ENCODE measurements around the gene TDP1. TPM values are rescaled to one million over a fixed set of nuclear protein-coding genes. Genes with fewer than 3 reads are reported as not detected.

The TDP1 gene
- total and polyA plus RNA-seq, 5 donors = 1.3 to 5.4 (median 3.8) TPM

DNA sequence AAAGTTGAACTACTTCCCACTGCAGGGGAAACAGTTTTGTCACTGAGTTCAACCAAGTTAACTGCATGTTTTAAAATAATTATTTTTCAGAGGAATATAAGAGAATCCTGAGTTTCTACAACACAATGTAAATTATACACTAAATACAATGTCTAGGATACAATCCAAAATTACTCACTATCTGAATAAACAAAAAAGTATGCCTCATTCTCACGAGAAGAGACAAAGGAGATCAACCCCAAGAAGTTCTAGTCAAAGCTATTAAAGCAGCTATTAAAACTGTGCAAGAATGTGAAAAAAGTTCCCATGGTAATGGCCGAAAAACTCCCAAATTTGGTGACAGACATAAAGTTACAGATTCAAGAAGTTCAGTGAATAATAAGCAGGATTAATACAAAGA lies 97.3 kb downstream of the TDP1 start:
- no peaks in the 10 kb centered on the region for H3K4me1 ChIP-seq (ENCODE audit: control insufficient read depth, insufficient read depth, low read length)
- no peaks in the 10 kb centered on the region for H3K9me3 ChIP-seq (ENCODE audit: control insufficient read depth, low read length)
- WGBS = 64% methylated on average over 2 of the region's 2 CpGs
- DNase-seq = no peak
- H3K27me3 ChIP-seq (ENCODE audit: control insufficient read depth, insufficient read depth) = no peaks in the 10 kb centered on the region
- intact Hi-C loops (cut with DNase I) = no loop called here
- H3K27ac ChIP-seq (ENCODE audit: low read length) = no peak overlapping the region
- no peak for ATAC-seq
- H3K4me3 ChIP-seq (ENCODE audit: low read length) = no peak overlapping the region

DNA sequence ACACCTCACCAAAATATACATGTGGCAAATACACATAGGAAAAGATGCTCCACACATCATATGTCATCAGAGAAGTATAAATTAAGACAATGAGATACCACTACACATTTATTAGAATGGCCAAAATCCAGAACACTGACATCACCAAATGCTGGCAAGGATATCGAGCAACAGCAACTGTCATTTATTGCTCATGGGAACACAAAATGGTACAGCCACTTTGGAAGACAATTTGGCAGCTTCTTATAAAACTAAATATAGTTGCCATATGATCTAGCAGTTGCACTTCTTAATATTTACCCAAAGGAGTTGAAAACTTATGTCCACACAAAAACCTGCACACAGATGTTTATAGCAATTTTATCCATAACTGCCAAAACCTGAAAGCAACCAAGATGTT lies 99.1 kb downstream of the TDP1 start:
- H3K4me1 ChIP-seq (ENCODE audit: control insufficient read depth, insufficient read depth, low read length) = no peaks in the 10 kb centered on the region
- WGBS = 39% methylated on average over 1 of the region's 1 CpG
- no peaks in the 10 kb centered on the region for H3K9me3 ChIP-seq (ENCODE audit: control insufficient read depth, low read length)
- no peak for DNase-seq
- no peaks in the 10 kb centered on the region for H3K27me3 ChIP-seq (ENCODE audit: control insufficient read depth, insufficient read depth)
- intact Hi-C loops (cut with DNase I) = no loop called here
- no peak for ATAC-seq
- H3K4me3 ChIP-seq (ENCODE audit: low read length) = no peak overlapping the region
- no peak overlapping the region for H3K27ac ChIP-seq (ENCODE audit: low read length)

DNA sequence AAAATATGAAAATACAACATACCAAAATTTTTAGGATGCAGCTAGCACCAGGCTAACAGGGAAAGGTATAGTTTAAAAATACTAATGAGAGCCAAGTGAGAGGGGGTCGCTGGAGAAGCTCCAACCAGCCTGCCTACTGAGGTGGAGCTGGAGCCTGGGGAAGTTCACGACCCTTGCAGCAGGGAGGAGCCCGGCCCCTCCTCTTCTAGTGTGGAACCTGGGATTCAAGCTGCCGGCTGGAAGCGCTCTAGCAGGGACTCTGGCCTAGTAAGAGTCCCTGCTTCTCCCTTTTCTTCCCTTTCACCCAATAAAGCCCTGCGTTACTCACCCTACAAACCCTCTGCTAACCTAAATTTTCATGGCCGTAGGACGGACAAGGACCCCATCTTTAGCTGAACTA lies 101.1 kb downstream of the TDP1 start:
- no peaks in the 10 kb centered on the region for H3K27me3 ChIP-seq (ENCODE audit: control insufficient read depth, insufficient read depth)
- WGBS = 57% methylated on average over 8 of the region's 8 CpGs
- no peak overlapping the region for H3K4me3 ChIP-seq (ENCODE audit: low read length)
- no peak for DNase-seq
- intact Hi-C loops (cut with DNase I) = no loop called here
- no peak for ATAC-seq
- no peak overlapping the region for H3K27ac ChIP-seq (ENCODE audit: low read length)
- H3K9me3 ChIP-seq (ENCODE audit: control insufficient read depth, low read length) = no peaks in the 10 kb centered on the region
- H3K4me1 ChIP-seq (ENCODE audit: control insufficient read depth, insufficient read depth, low read length) = no peaks in the 10 kb centered on the region

DNA sequence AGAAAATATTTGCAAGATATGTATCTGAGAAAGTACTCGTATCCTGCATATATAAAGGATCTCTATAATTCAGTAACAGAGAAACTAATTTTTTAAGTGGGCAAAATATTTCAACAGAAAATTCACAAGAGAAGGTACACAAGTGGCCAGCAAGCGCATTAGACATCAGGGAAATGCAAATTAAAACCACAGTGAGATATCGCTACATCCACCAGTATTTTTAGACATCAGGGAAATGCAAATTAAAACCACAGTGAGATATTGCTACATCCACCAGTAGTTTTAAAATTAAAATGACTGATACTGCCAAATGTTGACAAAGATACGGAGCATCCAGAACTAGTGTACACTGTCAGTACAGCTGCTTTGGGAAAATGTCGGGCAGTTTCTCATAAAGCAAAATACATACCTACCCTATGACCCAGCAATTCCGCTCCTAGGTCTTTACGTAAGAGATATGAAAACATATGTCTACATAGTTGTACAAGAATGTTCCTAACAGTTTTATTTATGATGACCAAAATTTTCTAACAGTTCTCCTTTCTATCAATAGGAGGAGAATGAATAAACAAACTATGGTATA lies 103.2 kb downstream of the TDP1 start:
- intact Hi-C loops (cut with DNase I) = no loop called here
- 92% methylated on average over 7 of the region's 7 CpGs for WGBS
- no peaks in the 10 kb centered on the region for H3K27me3 ChIP-seq (ENCODE audit: control insufficient read depth, insufficient read depth)

DNA sequence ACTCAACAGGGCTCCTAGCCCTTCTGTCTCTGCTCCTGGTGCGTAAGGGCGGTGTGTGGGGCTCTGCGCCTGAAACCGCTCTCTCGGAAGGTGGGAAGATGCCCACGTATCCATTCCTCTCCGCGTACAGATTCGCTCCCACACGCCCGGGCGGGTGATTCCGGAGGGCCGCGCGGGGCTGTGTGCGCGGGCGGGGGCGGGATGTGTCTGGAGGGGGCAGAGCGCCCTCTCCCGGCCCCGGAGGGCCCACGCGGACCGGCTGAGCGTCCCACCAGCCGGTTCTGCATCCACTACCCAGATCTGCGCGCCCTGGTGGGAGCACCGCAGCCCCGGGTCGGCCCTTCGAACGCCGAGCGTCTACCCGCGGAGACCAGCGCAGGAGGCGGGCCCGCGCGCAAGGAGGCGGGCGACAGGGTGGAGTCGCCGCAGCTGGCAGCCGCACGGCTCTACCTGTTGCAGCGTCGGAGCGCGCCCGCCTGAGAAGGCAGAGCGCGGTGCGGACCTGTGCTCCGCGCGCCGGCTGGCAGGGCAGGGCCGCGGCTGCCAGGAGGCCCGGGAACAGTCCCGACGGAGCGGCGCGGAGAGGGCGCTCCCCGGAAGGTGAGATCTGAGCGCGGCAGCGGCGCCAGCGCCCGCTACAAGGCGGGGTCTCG lies 104.7 kb downstream of the TDP1 start:
- H3K27me3 ChIP-seq (ENCODE audit: control insufficient read depth, insufficient read depth) = no peaks in the 10 kb centered on the region
- H3K9me3 ChIP-seq (ENCODE audit: control insufficient read depth, low read length) = no peaks in the 10 kb centered on the region
- H3K4me3 ChIP-seq (ENCODE audit: low read length) = peak overlapping the region; percentile 58
- peak; percentile 62 to 86 (median 83) for DNase-seq
- no peaks in the 10 kb centered on the region for H3K4me1 ChIP-seq (ENCODE audit: control insufficient read depth, insufficient read depth, low read length)
- peak; percentile 76 to 88 for ATAC-seq
- under 1% methylated on average over 80 of the region's 80 CpGs for WGBS
- H3K27ac ChIP-seq (ENCODE audit: low read length) = no peak overlapping the region
- intact Hi-C loops (cut with DNase I) = loop anchor here in 3 of 4 donors (5.0 to 10.0 kb wide), 3 partner anchors 88 to 177 kb away; no protein-coding TSS in a partner anchor

More for the DNA sequence above, 103.2 kb downstream of the TDP1 start:
- no peak overlapping the region for H3K27ac ChIP-seq (ENCODE audit: low read length)
- no peaks in the 10 kb centered on the region for H3K4me1 ChIP-seq (ENCODE audit: control insufficient read depth, insufficient read depth, low read length)
- no peaks in the 10 kb centered on the region for H3K9me3 ChIP-seq (ENCODE audit: control insufficient read depth, low read length)
- DNase-seq (no peak), ATAC-seq (no peak)
- no peak overlapping the region for H3K4me3 ChIP-seq (ENCODE audit: low read length)

DNA sequence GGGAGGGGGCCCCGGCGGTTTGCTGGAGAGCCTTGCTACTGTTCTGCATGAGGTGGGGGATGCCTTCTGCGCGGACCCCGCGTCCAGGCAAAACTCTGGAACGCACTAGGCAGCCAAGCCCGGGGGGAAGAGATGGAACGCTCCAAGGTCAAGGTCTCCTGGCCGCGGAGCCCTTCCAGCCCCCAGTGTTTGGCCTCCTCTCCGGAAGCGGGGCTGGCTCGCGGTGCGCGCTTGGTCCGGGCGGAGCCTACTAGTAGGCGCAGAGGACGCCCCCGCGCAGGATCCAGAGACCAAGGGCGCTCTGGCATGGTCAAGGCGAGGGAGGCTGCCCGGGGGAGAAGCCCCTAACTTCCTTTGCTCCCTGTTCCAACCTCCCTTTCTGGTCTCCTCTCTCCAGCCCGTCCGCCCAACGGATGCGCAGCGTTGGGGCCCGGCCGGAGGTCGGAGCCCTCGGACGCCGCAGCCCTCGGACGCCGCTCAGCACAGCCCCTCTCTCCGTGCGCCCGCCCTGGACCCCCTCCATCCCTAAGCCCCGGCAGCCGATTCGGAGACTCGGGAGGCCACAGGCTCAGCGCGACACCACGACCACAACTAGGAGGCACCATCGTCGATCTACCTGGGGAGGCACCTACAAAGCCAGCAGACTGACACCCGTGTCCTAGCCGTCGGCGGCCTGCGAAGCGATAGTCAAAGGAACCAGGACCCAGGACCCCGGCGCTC lies 105.4 kb downstream of the TDP1 start:
- intact Hi-C loops (cut with DNase I) = loop anchor here in 3 of 4 donors (5.0 to 10.0 kb wide), 3 partner anchors 89 to 176 kb away; no protein-coding TSS in a partner anchor
- ATAC-seq (peak; percentile 16 to 68), DNase-seq (peak in 2 of 3 donors; percentile 30 to 63)
- H3K4me3 ChIP-seq (ENCODE audit: low read length) = peak overlapping the region; percentile 58
- WGBS = 1% methylated on average over 60 of the region's 60 CpGs
- no peak overlapping the region for H3K27ac ChIP-seq (ENCODE audit: low read length)
- no peaks in the 10 kb centered on the region for H3K9me3 ChIP-seq (ENCODE audit: control insufficient read depth, low read length)
- no peaks in the 10 kb centered on the region for H3K27me3 ChIP-seq (ENCODE audit: control insufficient read depth, insufficient read depth)
- H3K4me1 ChIP-seq (ENCODE audit: control insufficient read depth, insufficient read depth, low read length) = no peaks in the 10 kb centered on the region

DNA sequence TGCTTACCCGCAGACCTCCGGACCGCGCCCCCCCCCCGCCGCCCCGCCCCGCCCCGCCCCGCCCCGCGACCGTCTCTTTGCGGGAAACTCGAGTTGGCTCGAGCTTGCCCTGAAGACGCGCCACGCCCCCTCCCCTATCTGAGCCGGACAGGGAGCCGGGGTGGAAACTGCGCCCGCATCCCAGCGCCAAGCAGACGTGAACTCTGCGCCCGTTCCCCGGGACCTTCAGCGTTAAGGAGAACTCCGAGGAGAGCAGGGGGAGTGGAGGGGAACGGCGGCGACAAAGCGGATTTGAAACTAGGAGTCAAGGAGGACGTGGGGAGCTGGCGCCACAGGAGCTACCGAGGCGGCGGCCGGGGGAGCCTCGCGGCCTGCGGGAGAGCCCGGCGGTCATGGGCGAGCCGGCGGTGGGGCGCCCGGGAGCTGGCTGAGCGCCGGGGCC lies 106.0 kb downstream of the TDP1 start, which contains the start of gene KCNK13:
KCNK13 (plus strand) TSS at position 310 of the 442 bp plus-strand sequence. CDS start 212 bp downstream, outside the sequence.
- under 1% methylated on average over 52 of the region's 52 CpGs for WGBS
- H3K27me3 ChIP-seq (ENCODE audit: control insufficient read depth, insufficient read depth) = no peaks in the 10 kb centered on the region
- DNase-seq = peak; percentile 23 to 71 (median 60)
- peak; percentile 23 to 36 for ATAC-seq
- intact Hi-C loops (cut with DNase I) = loop anchor here in 3 of 4 donors (5.0 to 10.0 kb wide), 3 partner anchors 89 to 176 kb away; no protein-coding TSS in a partner anchor
- no peak within 1 kb of the TSS for H3K27ac ChIP-seq (ENCODE audit: low read length)
- H3K9me3 ChIP-seq (ENCODE audit: control insufficient read depth, low read length) = no peaks in the 10 kb centered on the region
- H3K4me1 ChIP-seq (ENCODE audit: control insufficient read depth, insufficient read depth, low read length) = no peaks in the 10 kb centered on the region
- peak within 1 kb of the TSS; percentile 58 for H3K4me3 ChIP-seq (ENCODE audit: low read length)

DNA sequence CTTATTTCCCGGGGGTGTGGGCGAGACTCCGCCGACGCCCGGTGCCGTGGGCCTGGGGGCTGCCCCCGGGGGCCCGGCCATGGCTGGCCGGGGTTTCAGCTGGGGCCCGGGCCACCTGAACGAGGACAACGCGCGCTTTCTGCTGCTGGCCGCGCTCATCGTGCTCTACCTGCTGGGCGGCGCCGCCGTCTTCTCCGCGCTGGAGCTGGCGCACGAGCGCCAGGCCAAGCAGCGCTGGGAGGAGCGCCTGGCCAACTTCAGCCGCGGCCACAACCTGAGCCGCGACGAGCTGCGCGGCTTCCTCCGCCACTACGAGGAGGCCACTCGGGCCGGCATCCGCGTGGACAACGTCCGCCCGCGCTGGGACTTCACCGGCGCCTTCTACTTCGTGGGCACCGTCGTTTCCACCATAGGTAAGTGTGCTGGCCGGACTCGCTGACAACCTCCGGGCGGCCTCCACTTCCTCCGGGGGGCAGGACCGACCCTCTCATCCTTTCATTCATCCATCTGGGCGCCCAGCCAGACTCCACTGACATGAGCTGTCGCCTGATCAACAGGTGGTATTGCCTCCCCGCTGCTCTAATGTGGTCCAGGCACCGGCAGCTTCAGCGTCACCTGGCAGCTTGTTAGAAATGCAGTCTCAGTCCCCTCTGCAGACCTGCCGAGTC lies 106.5 kb downstream of the TDP1 start:
- H3K9me3 ChIP-seq (ENCODE audit: control insufficient read depth, low read length) = no peaks in the 10 kb centered on the region
- intact Hi-C loops (cut with DNase I) = loop anchor here in 3 of 4 donors (5.0 to 10.0 kb wide), 3 partner anchors 90 to 175 kb away; no protein-coding TSS in a partner anchor
- DNase-seq (peak; percentile 15 to 57 (median 55)), ATAC-seq (peak; percentile 19 to 22)
- WGBS = 2% methylated on average over 63 of the region's 63 CpGs
- H3K4me1 ChIP-seq (ENCODE audit: control insufficient read depth, insufficient read depth, low read length) = no peaks in the 10 kb centered on the region
- no peak overlapping the region for H3K27ac ChIP-seq (ENCODE audit: low read length)
- H3K27me3 ChIP-seq (ENCODE audit: control insufficient read depth, insufficient read depth) = no peaks in the 10 kb centered on the region
- H3K4me3 ChIP-seq (ENCODE audit: low read length) = peak overlapping the region; percentile 58

DNA sequence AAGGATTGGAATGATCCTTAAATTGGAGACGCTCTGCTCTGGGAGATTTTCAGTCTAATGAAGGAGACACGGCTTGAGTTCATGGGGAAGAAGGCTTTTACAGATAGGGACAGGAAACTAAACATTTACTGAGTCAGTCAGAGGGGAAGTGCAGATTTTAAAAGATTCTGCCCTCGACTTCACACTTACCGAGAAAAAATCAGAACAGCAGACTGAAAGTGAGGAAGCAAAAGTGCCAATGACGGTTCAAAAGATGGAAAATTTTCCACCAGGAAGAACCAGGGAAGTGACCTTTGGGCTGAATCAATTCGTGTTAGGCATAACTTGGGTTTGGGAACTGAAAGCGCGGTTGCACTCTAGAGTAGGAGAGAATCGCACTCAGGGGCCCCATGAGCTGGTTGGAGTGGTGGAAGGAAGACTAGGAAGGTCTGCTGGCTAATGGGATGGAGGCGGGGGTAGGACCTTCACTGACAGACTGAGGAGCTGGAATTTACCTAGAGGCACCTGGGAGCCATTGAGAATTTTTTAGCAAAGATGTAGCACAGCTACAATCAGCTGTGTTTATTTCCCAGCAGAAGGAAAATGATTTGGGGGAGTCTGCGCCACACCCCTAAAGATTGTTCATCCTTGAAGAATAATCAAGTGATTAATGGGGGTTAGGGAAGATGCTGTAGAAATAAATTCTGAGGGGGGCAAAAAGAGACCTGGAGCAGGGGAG lies 107.3 kb downstream of the TDP1 start:
- intact Hi-C loops (cut with DNase I) = loop anchor here in 3 of 4 donors (5.0 to 10.0 kb wide), 3 partner anchors 91 to 174 kb away; no protein-coding TSS in a partner anchor
- WGBS = 39% methylated on average over 11 of the region's 11 CpGs
- Histone ChIP-seq H3K4me1 (ENCODE audit: control insufficient read depth, insufficient read depth, low read length) (no peaks in the 10 kb centered on the region), H3K4me3 (ENCODE audit: low read length) (peak overlapping the region; percentile 58), H3K9me3 (ENCODE audit: control insufficient read depth, low read length) (no peaks in the 10 kb centered on the region), H3K27ac (ENCODE audit: low read length) (no peak overlapping the region), H3K27me3 (ENCODE audit: control insufficient read depth, insufficient read depth) (no peaks in the 10 kb centered on the region)
- ATAC-seq (no peak), DNase-seq (no peak)

DNA sequence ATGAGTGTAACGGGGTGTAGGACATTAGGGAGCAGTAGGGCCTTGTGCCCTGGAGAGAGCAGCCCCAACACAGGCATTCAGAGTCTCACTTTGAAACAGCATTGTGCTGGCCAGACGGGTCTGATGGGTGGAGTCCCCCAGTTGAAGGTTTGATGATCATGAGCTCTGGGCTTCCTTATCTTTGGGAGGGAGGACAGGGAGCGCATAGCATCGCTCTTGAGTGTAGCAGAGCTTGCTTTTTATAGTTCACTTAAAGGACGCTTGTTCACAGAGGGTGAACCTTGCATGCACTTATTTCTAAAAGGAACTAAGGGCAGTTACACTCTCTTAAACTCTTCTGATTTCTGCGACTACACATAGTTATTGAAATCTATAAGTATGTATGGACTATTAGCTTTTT lies 116.6 kb downstream of the TDP1 start:
- Histone ChIP-seq H3K9me3 (ENCODE audit: control insufficient read depth, low read length) (no peaks in the 10 kb centered on the region), H3K4me3 (ENCODE audit: low read length) (no peak overlapping the region), H3K27ac (ENCODE audit: low read length) (peak overlapping the region; percentile 3), H3K4me1 (ENCODE audit: control insufficient read depth, insufficient read depth, low read length) (no peaks in the 10 kb centered on the region), H3K27me3 (ENCODE audit: control insufficient read depth, insufficient read depth) (no peaks in the 10 kb centered on the region)
- ATAC-seq = peak; percentile 74 to 85
- no peak for DNase-seq
- intact Hi-C loops (cut with DNase I) = no loop called here
- 52% methylated on average over 6 of the region's 6 CpGs for WGBS

Data from right cardiac atrium (tissue), 5 donors.